HEK293 (cell line): ENCODE results near the gene PCDHA11.
"Not testable (repeated sequence)": the region's sequence is repeated elsewhere in the genome, so short reads cannot be mapped to it uniquely, and the experiment has no call there.

Experiments used
- CTCF ChIA-PET: fragments of 350-600 bp; formaldehyde crosslinking; extraction: SDS; loops from one replicate; lab custom pipeline; 2021; ENCODE audit warnings: antibody characterized with exemption; lab: Yijun Ruan, JAX
- POLR2A ChIA-PET: fragments of 300-600 bp; formaldehyde crosslinking; extraction: SDS; loops from one replicate; lab custom pipeline; 2020; ENCODE audit warnings: antibody characterized with exemption, inconsistent platforms; lab: Yijun Ruan, JAX
- H3K27ac ChIP-seq: fragments of 200-500 bp; sonication (Bioruptor generic); 2 replicates; pipeline ENCODE4 v1.5.1; 2014; ENCODE audit warnings: low read depth, low read length, control low read depth, inconsistent platforms; ENCODE audit errors: extremely low read depth
- H3K36me3 ChIP-seq, 2 experiments: fragments of 200-500 bp in 1 of 2; sonication (Bioruptor generic) in 1 of 2; 1 replicate in 1 of 2; 2 replicates in 1 of 2; pipeline ENCODE4 v1.5.1; 2014 to 2017; ENCODE audit warnings: inconsistent platforms in 2 of 2, low read length in 2 of 2; ENCODE audit not compliant: control insufficient read depth in 2 of 2, insufficient read depth in 1 of 2
- H3K4me1 ChIP-seq: fragments of 200-500 bp; sonication (Bioruptor generic); 2 replicates; pipeline ENCODE4 v1.5.1; 2014; ENCODE audit warnings: mild to moderate bottlenecking, low read length, inconsistent platforms; ENCODE audit not compliant: control insufficient read depth, insufficient read depth
- H3K4me3 ChIP-seq: 2 replicates; pipeline ENCODE4 v1.5.1; 2011; ENCODE audit warnings: low read depth, mild to moderate bottlenecking, control low read depth, low read length, moderate library complexity
- H3K9me3 ChIP-seq: fragments of 200-500 bp; sonication (Bioruptor generic); 2 replicates; pipeline ENCODE4 v1.5.1; 2014; ENCODE audit warnings: low read depth, low read length, inconsistent platforms; ENCODE audit not compliant: control insufficient read depth, insufficient read depth
- GFI1B ChIP-seq: fragments of 450-650 bp; formaldehyde crosslinking; IDR thresholded peaks from 2 replicates; pipeline ENCODE4 v1.5.1; 2016; ENCODE audit warnings: missing biosample characterization, missing genetic modification characterization
- GLIS2 ChIP-seq: fragments of 450-650 bp; formaldehyde crosslinking; IDR thresholded peaks from 2 replicates; pipeline ENCODE4 v1.5.1; 2016; ENCODE audit warnings: missing biosample characterization, missing genetic modification characterization
- KLF8 ChIP-seq: fragments of 450-650 bp; formaldehyde crosslinking; IDR thresholded peaks from 2 replicates; pipeline ENCODE4 v1.5.1; 2016; ENCODE audit warnings: missing biosample characterization, missing genetic modification characterization
- SP2 ChIP-seq: fragments of 450-650 bp; formaldehyde crosslinking; IDR thresholded peaks from 2 replicates; pipeline ENCODE4 v1.5.1; 2016; ENCODE audit warnings: missing biosample characterization, missing genetic modification characterization
- ZBTB48 ChIP-seq: fragments of 450-650 bp; formaldehyde crosslinking; IDR thresholded peaks from 2 replicates; pipeline ENCODE4 v1.5.1; 2016; ENCODE audit warnings: missing biosample characterization, missing genetic modification characterization
- ZEB2 ChIP-seq: fragments of 450-650 bp; formaldehyde crosslinking; IDR thresholded peaks from 2 replicates; pipeline ENCODE4 v1.5.1; 2016; ENCODE audit warnings: missing biosample characterization, missing genetic modification characterization
- ZFP41 ChIP-seq: fragments of 450-650 bp; formaldehyde crosslinking; IDR thresholded peaks from 2 replicates; pipeline ENCODE4 v1.5.1; 2016; ENCODE audit warnings: missing biosample characterization, missing genetic modification characterization, borderline replicate concordance
- ZNF155 ChIP-seq: fragments of 450-650 bp; formaldehyde crosslinking; IDR thresholded peaks from 2 replicates; pipeline ENCODE4 v1.5.1; 2016; ENCODE audit warnings: missing biosample characterization, missing genetic modification characterization
- ZNF175 ChIP-seq: fragments of 450-650 bp; formaldehyde crosslinking; IDR thresholded peaks from 2 replicates; pipeline ENCODE4 v1.5.1; 2016; ENCODE audit warnings: missing biosample characterization, missing genetic modification characterization
- ZNF2 ChIP-seq: fragments of 450-650 bp; formaldehyde crosslinking; IDR thresholded peaks from 2 replicates; pipeline ENCODE4 v1.5.1; 2016; ENCODE audit warnings: missing biosample characterization, missing genetic modification characterization
- ZNF221 ChIP-seq: fragments of 450-650 bp; formaldehyde crosslinking; IDR thresholded peaks from 2 replicates; pipeline ENCODE4 v1.5.1; 2017; ENCODE audit warnings: missing biosample characterization, missing genetic modification characterization, borderline replicate concordance
- ZNF354C ChIP-seq: fragments of 450-650 bp; formaldehyde crosslinking; IDR thresholded peaks from 2 replicates; pipeline ENCODE4 v1.5.1; 2016; ENCODE audit warnings: missing biosample characterization, missing genetic modification characterization, low read depth, borderline replicate concordance
- ZNF558 ChIP-seq: fragments of 450-650 bp; formaldehyde crosslinking; IDR thresholded peaks from 2 replicates; pipeline ENCODE4 v1.5.1; 2016; ENCODE audit warnings: missing biosample characterization, missing genetic modification characterization
- ZNF785 ChIP-seq: fragments of 450-650 bp; formaldehyde crosslinking; IDR thresholded peaks from 2 replicates; pipeline ENCODE4 v1.5.1; 2016; ENCODE audit warnings: missing biosample characterization, missing genetic modification characterization
- ZNF792 ChIP-seq: fragments of 450-650 bp; formaldehyde crosslinking; IDR thresholded peaks from 2 replicates; pipeline ENCODE4 v1.5.1; 2016; ENCODE audit warnings: missing biosample characterization, missing genetic modification characterization
- TF ChIP-seq, protein P1 (sequence below): fragments of 450-650 bp; formaldehyde crosslinking; IDR thresholded peaks from 2 replicates; pipeline ENCODE4 v1.5.1; 2016; ENCODE audit warnings: missing biosample characterization, missing genetic modification characterization
- TF ChIP-seq, protein P2 (sequence below): fragments of 450-650 bp; formaldehyde crosslinking; IDR thresholded peaks from 2 replicates; pipeline ENCODE4 v1.5.1; 2016; ENCODE audit warnings: missing biosample characterization, missing genetic modification characterization
- TF ChIP-seq, protein P3 (sequence below): fragments of 450-650 bp; formaldehyde crosslinking; IDR thresholded peaks from 2 replicates; pipeline ENCODE4 v1.5.1; 2016; ENCODE audit warnings: missing biosample characterization, missing genetic modification characterization
- TF ChIP-seq, protein P4 (sequence below): fragments of 450-650 bp; formaldehyde crosslinking; IDR thresholded peaks from 2 replicates; pipeline ENCODE4 v1.5.1; 2016; ENCODE audit warnings: missing biosample characterization, missing genetic modification characterization
- TF ChIP-seq, protein P5 (sequence below): fragments of 450-650 bp; formaldehyde crosslinking; IDR thresholded peaks from 2 replicates; pipeline ENCODE4 v1.5.1; 2016; ENCODE audit warnings: missing biosample characterization, missing genetic modification characterization

Gene PCDHA11

DNA sequence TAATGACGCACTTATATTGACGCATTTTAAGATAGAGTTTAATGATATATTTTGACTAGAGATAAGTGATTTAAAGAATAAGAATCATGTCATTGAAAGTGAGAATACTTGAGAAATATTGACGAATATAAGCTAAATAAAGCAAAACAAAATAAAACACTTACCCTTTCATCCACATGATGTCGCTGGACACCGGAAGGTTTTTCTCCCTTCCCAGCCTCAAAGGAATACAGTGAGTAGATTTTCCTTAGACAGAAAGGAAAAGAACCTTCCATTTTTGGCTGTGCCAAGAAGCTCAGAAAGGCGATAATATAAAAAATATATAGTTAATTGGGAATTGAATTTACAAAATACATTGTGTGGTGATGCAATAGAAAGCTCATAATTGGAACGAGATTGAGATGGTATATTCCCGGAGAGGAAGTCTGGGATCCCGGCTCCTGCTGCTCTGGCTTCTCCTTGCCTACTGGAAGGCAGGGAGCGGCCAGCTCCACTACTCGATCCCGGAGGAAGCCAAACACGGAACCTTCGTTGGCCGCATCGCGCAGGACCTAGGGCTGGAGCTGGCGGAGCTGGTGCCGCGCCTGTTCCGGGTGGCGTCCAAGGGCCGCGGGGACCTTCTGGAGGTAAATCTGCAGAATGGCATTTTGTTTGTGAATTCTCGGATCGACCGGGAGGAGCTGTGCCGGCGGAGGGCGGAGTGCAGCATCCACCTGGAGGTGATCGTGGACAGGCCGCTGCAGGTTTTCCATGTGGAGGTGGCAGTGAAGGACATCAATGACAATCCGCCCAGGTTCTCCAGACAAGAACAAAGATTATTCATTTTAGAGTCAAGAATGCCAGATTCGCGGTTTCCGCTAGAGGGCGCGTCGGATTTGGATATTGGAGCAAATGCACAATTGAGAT, 47.1 kb upstream of the PCDHA11 start, which contains the start of gene PCDHA5:
PCDHA5 (plus strand) TSS at position 239 of the 906 bp plus-strand sequence.
- H3K4me1 ChIP-seq, result no peaks in the 10 kb centered on the region
- POLR2A ChIA-PET, result no interaction called here
- H3K9me3 ChIP-seq, result no peaks in the 10 kb centered on the region
- no peak for TF ChIP-seq ZNF175 (tag by site-specific recombination)
- TF ChIP-seq, protein P1, sequence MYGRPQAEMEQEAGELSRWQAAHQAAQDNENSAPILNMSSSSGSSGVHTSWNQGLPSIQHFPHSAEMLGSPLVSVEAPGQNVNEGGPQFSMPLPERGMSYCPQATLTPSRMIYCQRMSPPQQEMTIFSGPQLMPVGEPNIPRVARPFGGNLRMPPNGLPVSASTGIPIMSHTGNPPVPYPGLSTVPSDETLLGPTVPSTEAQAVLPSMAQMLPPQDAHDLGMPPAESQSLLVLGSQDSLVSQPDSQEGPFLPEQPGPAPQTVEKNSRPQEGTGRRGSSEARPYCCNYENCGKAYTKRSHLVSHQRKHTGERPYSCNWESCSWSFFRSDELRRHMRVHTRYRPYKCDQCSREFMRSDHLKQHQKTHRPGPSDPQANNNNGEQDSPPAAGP, result no peak
- 0 out of 2 replicates have a peak, but pooled peaks have one; percentile 34 for TF ChIP-seq ZNF2 (tag by site-specific recombination)
- no peak for TF ChIP-seq ZFP41 (tag by site-specific recombination)
- TF ChIP-seq, all 188 proteins: peak for 1
- H3K36me3 ChIP-seq, result no peaks in the 10 kb centered on the region
- no peak within 1 kb of the TSS for H3K4me3 ChIP-seq
- no peak within 1 kb of the TSS for H3K27ac ChIP-seq
- CTCF ChIA-PET, result interaction anchor here (0.6 to 2.3 kb wide), 18 partner anchors 12 to 1461 kb away, joined by 3 to 16 read pairs (median 4); partner anchors contain the start of gene PCDHA8

DNA sequence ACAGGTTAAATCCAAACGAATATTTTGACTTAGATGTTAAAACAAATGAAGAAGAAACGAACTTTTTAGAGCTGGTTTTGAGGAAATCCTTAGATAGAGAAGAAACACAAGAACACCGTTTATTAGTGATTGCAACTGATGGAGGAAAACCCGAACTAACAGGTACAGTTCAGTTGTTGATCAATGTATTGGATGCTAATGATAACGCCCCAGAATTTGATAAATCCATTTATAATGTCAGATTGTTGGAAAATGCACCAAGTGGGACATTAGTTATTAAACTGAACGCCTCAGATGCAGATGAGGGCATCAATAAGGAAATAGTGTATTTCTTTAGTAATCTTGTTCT, 46.5 kb upstream of the PCDHA11 start:
- POLR2A ChIA-PET, result no interaction called here
- Histone ChIP-seq H3K4me3 (no peak overlapping the region), H3K27ac (no peak overlapping the region), H3K36me3 (no peaks in the 10 kb centered on the region), H3K4me1 (no peaks in the 10 kb centered on the region), H3K9me3 (no peaks in the 10 kb centered on the region)
- CTCF ChIA-PET, result interaction anchor here (0.6 to 2.3 kb wide), 12 partner anchors 12 to 1461 kb away, joined by 3 to 16 read pairs (median 4); partner anchors contain the start of gene PCDHA8
- TF ChIP-seq ZFP41 (tag by site-specific recombination), result no peak
- no peak for TF ChIP-seq ZNF558 (tag by site-specific recombination)
- TF ChIP-seq ZEB2 (tag by site-specific recombination), result no peak
- TF ChIP-seq, protein P2, sequence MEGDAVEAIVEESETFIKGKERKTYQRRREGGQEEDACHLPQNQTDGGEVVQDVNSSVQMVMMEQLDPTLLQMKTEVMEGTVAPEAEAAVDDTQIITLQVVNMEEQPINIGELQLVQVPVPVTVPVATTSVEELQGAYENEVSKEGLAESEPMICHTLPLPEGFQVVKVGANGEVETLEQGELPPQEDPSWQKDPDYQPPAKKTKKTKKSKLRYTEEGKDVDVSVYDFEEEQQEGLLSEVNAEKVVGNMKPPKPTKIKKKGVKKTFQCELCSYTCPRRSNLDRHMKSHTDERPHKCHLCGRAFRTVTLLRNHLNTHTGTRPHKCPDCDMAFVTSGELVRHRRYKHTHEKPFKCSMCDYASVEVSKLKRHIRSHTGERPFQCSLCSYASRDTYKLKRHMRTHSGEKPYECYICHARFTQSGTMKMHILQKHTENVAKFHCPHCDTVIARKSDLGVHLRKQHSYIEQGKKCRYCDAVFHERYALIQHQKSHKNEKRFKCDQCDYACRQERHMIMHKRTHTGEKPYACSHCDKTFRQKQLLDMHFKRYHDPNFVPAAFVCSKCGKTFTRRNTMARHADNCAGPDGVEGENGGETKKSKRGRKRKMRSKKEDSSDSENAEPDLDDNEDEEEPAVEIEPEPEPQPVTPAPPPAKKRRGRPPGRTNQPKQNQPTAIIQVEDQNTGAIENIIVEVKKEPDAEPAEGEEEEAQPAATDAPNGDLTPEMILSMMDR (tag by site-specific recombination), result no peak
- TF ChIP-seq GFI1B, result no peak
- TF ChIP-seq GLIS2 (tag by site-specific recombination), result no peak

DNA sequence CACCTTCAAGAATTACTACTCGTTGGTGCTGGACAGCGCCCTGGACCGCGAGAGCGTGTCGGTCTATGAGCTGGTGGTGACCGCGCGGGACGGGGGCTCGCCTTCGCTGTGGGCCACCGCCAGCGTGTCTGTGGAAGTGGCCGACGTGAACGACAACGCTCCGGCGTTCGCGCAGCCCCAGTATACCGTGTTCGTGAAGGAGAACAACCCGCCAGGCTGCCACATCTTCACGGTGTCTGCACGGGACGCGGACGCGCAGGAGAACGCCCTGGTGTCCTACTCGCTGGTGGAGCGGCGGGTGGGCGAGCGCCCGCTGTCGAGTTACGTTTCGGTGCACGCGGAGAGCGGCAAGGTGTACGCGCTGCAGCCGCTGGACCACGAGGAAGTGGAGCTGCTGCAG, 45.8 kb upstream of the PCDHA11 start:
- H3K27ac ChIP-seq, POLR2A ChIA-PET, H3K9me3 ChIP-seq, H3K4me1 ChIP-seq, H3K4me3 ChIP-seq, H3K36me3 ChIP-seq: not testable (repeated sequence)
- CTCF ChIA-PET, result interaction anchor here (0.6 kb wide), 1 partner anchor 257 kb away, joined by 3 read pairs; no protein-coding TSS in a partner anchor

DNA sequence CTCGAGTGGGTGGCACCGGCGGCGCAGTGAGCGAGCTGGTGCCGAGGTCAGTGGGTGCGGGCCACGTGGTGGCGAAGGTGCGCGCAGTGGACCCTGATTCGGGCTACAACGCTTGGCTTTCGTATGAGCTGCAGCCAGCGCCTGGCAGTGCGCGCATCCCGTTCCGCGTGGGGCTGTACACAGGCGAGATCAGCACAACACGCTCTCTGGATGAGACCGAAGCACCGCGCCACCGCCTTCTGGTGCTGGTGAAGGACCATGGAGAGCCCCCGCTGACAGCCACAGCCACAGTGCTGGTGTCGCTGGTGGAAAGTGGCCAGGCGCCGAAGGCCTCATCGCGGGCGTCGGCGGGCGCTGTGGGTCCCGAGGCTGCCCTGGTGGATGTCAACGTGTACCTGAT, 45.3 kb upstream of the PCDHA11 start:
- Histone ChIP-seq H3K27ac (no peak overlapping the region), H3K4me1 (no peaks in the 10 kb centered on the region), H3K36me3 (no peaks in the 10 kb centered on the region), H3K4me3 (no peak overlapping the region), H3K9me3 (no peaks in the 10 kb centered on the region)
- ChIA-PET CTCF (no interaction called here), POLR2A (no interaction called here)
- TF ChIP-seq ZBTB48 (tag by site-specific recombination) (no peak), ZNF792 (tag by site-specific recombination) (no peak), ZNF354C (tag by site-specific recombination) (no peak), ZNF221 (tag by site-specific recombination) (no peak), SP2 (no peak), ZNF155 (tag by site-specific recombination) (no peak), ZNF785 (tag by site-specific recombination) (no peak), KLF8 (tag by site-specific recombination) (no peak)
- TF ChIP-seq, protein P3, sequence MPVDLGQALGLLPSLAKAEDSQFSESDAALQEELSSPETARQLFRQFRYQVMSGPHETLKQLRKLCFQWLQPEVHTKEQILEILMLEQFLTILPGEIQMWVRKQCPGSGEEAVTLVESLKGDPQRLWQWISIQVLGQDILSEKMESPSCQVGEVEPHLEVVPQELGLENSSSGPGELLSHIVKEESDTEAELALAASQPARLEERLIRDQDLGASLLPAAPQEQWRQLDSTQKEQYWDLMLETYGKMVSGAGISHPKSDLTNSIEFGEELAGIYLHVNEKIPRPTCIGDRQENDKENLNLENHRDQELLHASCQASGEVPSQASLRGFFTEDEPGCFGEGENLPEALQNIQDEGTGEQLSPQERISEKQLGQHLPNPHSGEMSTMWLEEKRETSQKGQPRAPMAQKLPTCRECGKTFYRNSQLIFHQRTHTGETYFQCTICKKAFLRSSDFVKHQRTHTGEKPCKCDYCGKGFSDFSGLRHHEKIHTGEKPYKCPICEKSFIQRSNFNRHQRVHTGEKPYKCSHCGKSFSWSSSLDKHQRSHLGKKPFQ (tag by site-specific recombination), result no peak
- TF ChIP-seq, protein P4, sequence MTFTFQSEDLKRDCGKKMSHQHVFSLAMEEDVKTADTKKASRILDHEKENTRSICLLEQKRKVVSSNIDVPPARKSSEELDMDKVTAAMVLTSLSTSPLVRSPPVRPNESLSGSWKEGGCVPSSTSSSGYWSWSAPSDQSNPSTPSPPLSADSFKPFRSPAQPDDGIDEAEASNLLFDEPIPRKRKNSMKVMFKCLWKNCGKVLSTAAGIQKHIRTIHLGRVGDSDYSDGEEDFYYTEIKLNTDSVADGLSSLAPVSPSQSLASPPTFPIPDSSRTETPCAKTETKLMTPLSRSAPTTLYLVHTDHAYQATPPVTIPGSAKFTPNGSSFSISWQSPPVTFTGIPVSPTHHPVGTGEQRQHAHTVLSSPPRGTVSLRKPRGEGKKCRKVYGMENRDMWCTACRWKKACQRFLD (tag by site-specific recombination), result no peak
- TF ChIP-seq, protein P5, sequence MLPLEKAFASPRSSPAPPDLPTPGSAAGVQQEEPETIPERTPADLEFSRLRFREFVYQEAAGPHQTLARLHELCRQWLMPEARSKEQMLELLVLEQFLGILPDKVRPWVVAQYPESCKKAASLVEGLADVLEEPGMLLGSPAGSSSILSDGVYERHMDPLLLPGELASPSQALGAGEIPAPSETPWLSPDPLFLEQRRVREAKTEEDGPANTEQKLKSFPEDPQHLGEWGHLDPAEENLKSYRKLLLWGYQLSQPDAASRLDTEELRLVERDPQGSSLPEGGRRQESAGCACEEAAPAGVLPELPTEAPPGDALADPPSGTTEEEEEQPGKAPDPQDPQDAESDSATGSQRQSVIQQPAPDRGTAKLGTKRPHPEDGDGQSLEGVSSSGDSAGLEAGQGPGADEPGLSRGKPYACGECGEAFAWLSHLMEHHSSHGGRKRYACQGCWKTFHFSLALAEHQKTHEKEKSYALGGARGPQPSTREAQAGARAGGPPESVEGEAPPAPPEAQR (tag by site-specific recombination), result no peak
